KMS-11 (cell line): ENCODE data around the gene CAV2.
"Not testable (repeated sequence)": the region's sequence is repeated elsewhere in the genome, so short reads cannot be mapped to it uniquely, and the experiment has no call there.

ENCODE experiments used
- H2AFZ ChIP-seq: fragments of 200-600 bp; sonication (generic); 2 replicates; pipeline ENCODE4 v1.6.1; 2016; ENCODE audit warnings: antibody characterized with exemption, mixed run types, low read depth
- H3K27ac ChIP-seq: fragments of 200-600 bp; sonication (generic); 2 replicates; pipeline ENCODE4 v1.6.1; 2016; ENCODE audit warnings: mild to moderate bottlenecking, mixed run types
- H3K27me3 ChIP-seq: fragments of 200-600 bp; sonication (generic); 2 replicates; pipeline ENCODE4 v1.6.1; 2017; ENCODE audit warnings: mild to moderate bottlenecking, low read depth, mixed run types, moderate library complexity; ENCODE audit not compliant: insufficient read depth
- H3K36me3 ChIP-seq: fragments of 200-600 bp; sonication (generic); 2 replicates; pipeline ENCODE4 v1.6.1; 2017; ENCODE audit warnings: mild to moderate bottlenecking, mixed run types; ENCODE audit not compliant: insufficient read depth
- H3K4me1 ChIP-seq: fragments of 200-600 bp; sonication (generic); 2 replicates; pipeline ENCODE4 v1.6.1; 2016; ENCODE audit warnings: mild to moderate bottlenecking, low read depth, mixed run types; ENCODE audit not compliant: poor library complexity, severe bottlenecking
- H3K4me2 ChIP-seq: fragments of 200-600 bp; sonication (generic); 2 replicates; pipeline ENCODE4 v1.7.0; 2016; ENCODE audit warnings: mild to moderate bottlenecking, mixed run types
- H3K4me3 ChIP-seq: fragments of 200-600 bp; sonication (generic); IDR thresholded peaks from 2 replicates; pipeline ENCODE4 v1.6.1; 2017; ENCODE audit warnings: low read depth, low read length, mixed read lengths; ENCODE audit not compliant: insufficient read depth
- H3K79me2 ChIP-seq: fragments of 200-600 bp; sonication (generic); 2 replicates; pipeline ENCODE4 v1.6.1; 2016; ENCODE audit warnings: low read depth, mixed run types; ENCODE audit not compliant: insufficient read depth
- H3K9ac ChIP-seq: fragments of 200-600 bp; sonication (generic); 2 replicates; pipeline ENCODE4 v1.6.1; 2016; ENCODE audit warnings: mild to moderate bottlenecking, mixed run types
- H4K20me1 ChIP-seq: fragments of 200-600 bp; sonication (generic); 2 replicates; pipeline ENCODE4 v1.6.1; 2016; ENCODE audit warnings: mild to moderate bottlenecking, mixed run types; ENCODE audit not compliant: insufficient read depth
- CTCF ChIP-seq: fragments of 200-600 bp; sonication (generic); conservative IDR thresholded peaks from 2 replicates; pipeline ENCODE4 v1.6.1; 2017; ENCODE audit warnings: low read depth, mild to moderate bottlenecking, antibody characterized with exemption, low read length, moderate library complexity, mixed read lengths

The CAV2 gene

GRCh38 chr7:116478834-116479233, 20.7 kb upstream of the CAV2 start:
- no peak overlapping the region for H3K27ac ChIP-seq
- no peak overlapping the region for H3K4me2 ChIP-seq

GRCh38 chr7:116483271-116483942, 16.1 kb upstream of the CAV2 start:
- no peaks in the 10 kb centered on the region for H3K4me1 ChIP-seq
- H3K79me2 ChIP-seq, result no peaks in the 10 kb centered on the region
- H3K9ac ChIP-seq, result no peak overlapping the region
- no peaks in the 10 kb centered on the region for H4K20me1 ChIP-seq
- H3K27me3 ChIP-seq, result no peaks in the 10 kb centered on the region
- no peak overlapping the region for H3K4me2 ChIP-seq
- no peak for TF ChIP-seq CTCF
- H2AFZ ChIP-seq, result no peak overlapping the region
- H3K27ac ChIP-seq, result no peak overlapping the region
- H3K4me3 ChIP-seq, result no peak overlapping the region
- H3K36me3 ChIP-seq, result no peaks in the 10 kb centered on the region

More at GRCh38 chr7:116478834-116479233, 20.7 kb upstream of the CAV2 start:
- H4K20me1 ChIP-seq, result no peaks in the 10 kb centered on the region
- no peaks in the 10 kb centered on the region for H3K36me3 ChIP-seq
- H3K79me2 ChIP-seq, result no peaks in the 10 kb centered on the region
- H3K4me1 ChIP-seq, result no peaks in the 10 kb centered on the region
- no peak overlapping the region for H3K4me3 ChIP-seq
- no peaks in the 10 kb centered on the region; the same call in 1 of the 2 replicates for H3K27me3 ChIP-seq
- no peak for TF ChIP-seq CTCF
- H2AFZ ChIP-seq, result no peak overlapping the region
- H3K9ac ChIP-seq, result no peak overlapping the region

- H3K4me3 ChIP-seq, H3K79me2 ChIP-seq, H3K36me3 ChIP-seq, H3K27me3 ChIP-seq, H3K27ac ChIP-seq, H3K4me1 ChIP-seq, H3K4me2 ChIP-seq, H3K9ac ChIP-seq, H4K20me1 ChIP-seq, H2AFZ ChIP-seq: not testable (repeated sequence)
Measured at GRCh38 chr7:116484389-116484788, 15.1 kb upstream of the CAV2 start.

GRCh38 chr7:116487907-116488521, 11.5 kb upstream of the CAV2 start:
- Histone ChIP-seq H3K4me2 (no peak overlapping the region), H3K79me2 (no peaks in the 10 kb centered on the region), H3K4me3 (no peak overlapping the region), H3K27ac (no peak overlapping the region), H4K20me1 (no peaks in the 10 kb centered on the region), H3K27me3 (no peaks in the 10 kb centered on the region), H2AFZ (no peak overlapping the region), H3K36me3 (no peaks in the 10 kb centered on the region), H3K9ac (no peak overlapping the region), H3K4me1 (no peaks in the 10 kb centered on the region)
- no peak for TF ChIP-seq CTCF

- no peaks in the 10 kb centered on the region for H3K79me2 ChIP-seq
- H3K9ac ChIP-seq, result no peak overlapping the region
- H3K36me3 ChIP-seq, result no peaks in the 10 kb centered on the region
- no peaks in the 10 kb centered on the region for H3K4me1 ChIP-seq
- no peak for TF ChIP-seq CTCF
- no peak overlapping the region for H3K4me2 ChIP-seq
- H3K27me3 ChIP-seq, result no peaks in the 10 kb centered on the region
- H2AFZ ChIP-seq, result no peak overlapping the region
- H3K4me3 ChIP-seq, result no peak overlapping the region
- H4K20me1 ChIP-seq, result no peaks in the 10 kb centered on the region
- H3K27ac ChIP-seq, result no peak overlapping the region
Measured at GRCh38 chr7:116490351-116490750, 9.2 kb upstream of the CAV2 start.
